NCI-H2227 treated with DMSO at 0.1 percent for 48 hours (cell line): ENCODE data around the gene KRTAP10-12.

Experiments used
- DNase-seq: peaks from one replicate; lab custom pipeline; 2025; lab: John Stamatoyannopoulos, UW

The KRTAP10-12 gene

GRCh38 chr21:44734026-44734745, 37.2 kb downstream of the KRTAP10-12 start:
- DNase-seq = no peak

- DNase-seq = no peak
These were observed 37.9 kb downstream of the KRTAP10-12 start for GRCh38 chr21:44734841-44735240.

GRCh38 chr21:44735821-44736220, 38.8 kb downstream of the KRTAP10-12 start:
- DNase-seq = no peak

- no peak for DNase-seq
These were observed 39.5 kb downstream of the KRTAP10-12 start for GRCh38 chr21:44736291-44737004.

- DNase-seq = no peak
These were observed 40.9 kb downstream of the KRTAP10-12 start for GRCh38 chr21:44737706-44738354.

- no peak for DNase-seq
These were observed 41.6 kb downstream of the KRTAP10-12 start for GRCh38 chr21:44738621-44739020.

- DNase-seq = no peak
These were observed 42.3 kb downstream of the KRTAP10-12 start for GRCh38 chr21:44739316-44739715.

- DNase-seq = no peak
These were observed 43.8 kb downstream of the KRTAP10-12 start for GRCh38 chr21:44740742-44741141.

GRCh38 chr21:44741921-44742320, 44.9 kb downstream of the KRTAP10-12 start:
- no peak for DNase-seq

GRCh38 chr21:44742418-44743153, 45.6 kb downstream of the KRTAP10-12 start:
- DNase-seq = no peak
